SU-DHL-6 (cell line): ENCODE measurements around the gene CHST1.

ENCODE experiments used
- EZH2phosphoT487 ChIP-seq: fragments of 200-600 bp; sonication (generic), shearing (Covaris generic); conservative IDR thresholded peaks from 2 replicates; pipeline ENCODE4 v1.6.1; 2018; ENCODE audit warnings: mild to moderate bottlenecking, antibody characterized with exemption, low read length, moderate library complexity, mixed read lengths
- TF ChIP-seq, protein P1 (sequence below): fragments of 200-600 bp; sonication (generic); IDR thresholded peaks from one replicate; pipeline ENCODE4 v1.5.1; 2017; ENCODE audit warnings: antibody characterized with exemption, mild to moderate bottlenecking, low read length, moderate library complexity; ENCODE audit not compliant: insufficient read depth, poor library complexity, severe bottlenecking

DNA sequence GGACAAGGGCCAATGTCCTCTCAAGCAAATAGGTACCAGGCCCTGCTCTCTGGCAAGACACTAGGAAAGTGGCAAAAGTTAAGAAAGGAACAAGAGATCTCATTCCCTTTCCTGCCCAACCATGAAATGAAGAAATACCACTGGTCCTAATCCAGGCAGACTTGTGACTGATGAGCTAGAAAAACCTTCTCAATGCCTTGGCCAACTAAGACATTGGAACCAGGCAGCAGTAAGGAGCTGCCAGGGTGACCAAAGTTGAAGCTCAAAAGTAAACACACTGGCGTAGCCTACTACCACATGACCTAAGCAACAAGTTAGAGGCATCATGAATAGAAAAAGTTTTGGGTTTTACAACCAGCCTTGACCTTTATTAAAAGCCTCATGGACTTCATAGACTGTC is 45.1 kb upstream of the CHST1 start:
- TF ChIP-seq, protein P1, sequence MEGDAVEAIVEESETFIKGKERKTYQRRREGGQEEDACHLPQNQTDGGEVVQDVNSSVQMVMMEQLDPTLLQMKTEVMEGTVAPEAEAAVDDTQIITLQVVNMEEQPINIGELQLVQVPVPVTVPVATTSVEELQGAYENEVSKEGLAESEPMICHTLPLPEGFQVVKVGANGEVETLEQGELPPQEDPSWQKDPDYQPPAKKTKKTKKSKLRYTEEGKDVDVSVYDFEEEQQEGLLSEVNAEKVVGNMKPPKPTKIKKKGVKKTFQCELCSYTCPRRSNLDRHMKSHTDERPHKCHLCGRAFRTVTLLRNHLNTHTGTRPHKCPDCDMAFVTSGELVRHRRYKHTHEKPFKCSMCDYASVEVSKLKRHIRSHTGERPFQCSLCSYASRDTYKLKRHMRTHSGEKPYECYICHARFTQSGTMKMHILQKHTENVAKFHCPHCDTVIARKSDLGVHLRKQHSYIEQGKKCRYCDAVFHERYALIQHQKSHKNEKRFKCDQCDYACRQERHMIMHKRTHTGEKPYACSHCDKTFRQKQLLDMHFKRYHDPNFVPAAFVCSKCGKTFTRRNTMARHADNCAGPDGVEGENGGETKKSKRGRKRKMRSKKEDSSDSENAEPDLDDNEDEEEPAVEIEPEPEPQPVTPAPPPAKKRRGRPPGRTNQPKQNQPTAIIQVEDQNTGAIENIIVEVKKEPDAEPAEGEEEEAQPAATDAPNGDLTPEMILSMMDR = no peak
- no peak for TF ChIP-seq EZH2phosphoT487
